WTC11 (cell line): ENCODE measurements around the gene CALY. TPM values are rescaled to one million over a fixed set of nuclear protein-coding genes. Genes with fewer than 3 reads are reported as not detected.
A peak's percentile ranks its signal among the peaks of the same experiment; 100 is the strongest.

Experiments used
- ATAC-seq: fragments of 200-7000 bp; cut with Tn5 transposase; 2 replicates; pipeline ENCODE4 v1.10.0; 2021; ENCODE audit warnings: mild to moderate bottlenecking, moderate library complexity
- CTCF ChIA-PET: fragments of 300-600 bp; sonication (Branson Sonifier 250); formaldehyde crosslinking; loops from one replicate; lab custom pipeline; 2021; ENCODE audit warnings: antibody characterized with exemption; lab: Charles Lee
- POLR2A ChIA-PET: fragments of 350-600 bp; sonication (Branson Sonifier 250); formaldehyde crosslinking; loops from one replicate; lab custom pipeline; 2021; ENCODE audit warnings: antibody characterized with exemption; lab: Charles Lee
- DNase-seq: peaks from one replicate; pipeline ENCODE4 v3.0.0; 2021; ENCODE audit warnings: low spot score
- H3K27ac Mint-ChIP-seq: 2 replicates; pipeline ENCODE4 v1.8.0; 2021; ENCODE audit warnings: mixed read lengths
- H3K27me3 Mint-ChIP-seq: 2 replicates; pipeline ENCODE4 v1.8.0; 2021; ENCODE audit warnings: low read depth, mild to moderate bottlenecking, moderate library complexity, mixed read lengths
- H3K36me3 Mint-ChIP-seq: 2 replicates; pipeline ENCODE4 v1.8.0; 2021; ENCODE audit warnings: mixed read lengths
- H3K4me1 Mint-ChIP-seq: 2 replicates; pipeline ENCODE4 v1.8.0; 2022; ENCODE audit warnings: mixed read lengths
- H3K4me3 Mint-ChIP-seq: 2 replicates; pipeline ENCODE4 v1.8.0; 2021; ENCODE audit warnings: mild to moderate bottlenecking, moderate library complexity, mixed read lengths
- H3K9me3 Mint-ChIP-seq: 2 replicates; pipeline ENCODE4 v1.8.0; 2021; ENCODE audit warnings: mixed read lengths
- ATF1 ChIP-seq: sonication (generic); formaldehyde crosslinking; IDR thresholded peaks from 2 replicates; pipeline ENCODE4 v1.8.1; 2023; ENCODE audit warnings: mild to moderate bottlenecking, moderate library complexity, missing genetic modification reagents
- ATF2 ChIP-seq: sonication (generic); formaldehyde crosslinking; IDR thresholded peaks from 2 replicates; pipeline ENCODE4 v1.8.1; 2022; ENCODE audit warnings: low read depth, missing genetic modification reagents, borderline replicate concordance
- ATF3 ChIP-seq: sonication (generic); formaldehyde crosslinking; conservative IDR thresholded peaks from 2 replicates; pipeline ENCODE4 v1.8.1; 2022; ENCODE audit warnings: mild to moderate bottlenecking, missing genetic modification reagents
- CREB1 ChIP-seq: sonication (generic); formaldehyde crosslinking; IDR thresholded peaks from 2 replicates; pipeline ENCODE4 v1.8.0; 2023; ENCODE audit warnings: mild to moderate bottlenecking, missing genetic modification reagents
- EMX1 ChIP-seq: fragments of 250-450 bp; sonication (Bioruptor Pico); IDR thresholded peaks from 2 replicates; pipeline ENCODE4 v1.8.0; 2021; ENCODE audit warnings: mild to moderate bottlenecking
- JAZF1 ChIP-seq: fragments of 250-450 bp; sonication (Bioruptor Pico); IDR thresholded peaks from 2 replicates; pipeline ENCODE4 v1.9.0; 2021; ENCODE audit warnings: moderate library complexity, mild to moderate bottlenecking, inconsistent platforms
- MLX ChIP-seq: sonication (generic); formaldehyde crosslinking; IDR thresholded peaks from 2 replicates; pipeline ENCODE4 v1.8.1; 2023; ENCODE audit warnings: mild to moderate bottlenecking, missing genetic modification reagents, moderate library complexity
- OVOL2 ChIP-seq: fragments of 250-450 bp; sonication (Bioruptor Pico); IDR thresholded peaks from 2 replicates; pipeline ENCODE4 v1.9.0; 2021; ENCODE audit warnings: mild to moderate bottlenecking, borderline replicate concordance
- PRDM15 ChIP-seq: sonication (generic); formaldehyde crosslinking; IDR thresholded peaks from 2 replicates; pipeline ENCODE4 v1.8.0; 2022; ENCODE audit warnings: missing genetic modification reagents
- ZBTB43 ChIP-seq: sonication (generic); formaldehyde crosslinking; IDR thresholded peaks from 2 replicates; pipeline ENCODE4 v1.8.1; 2023; ENCODE audit warnings: mild to moderate bottlenecking, missing genetic modification reagents
- ZNF317 ChIP-seq: sonication (generic); formaldehyde crosslinking; IDR thresholded peaks from 2 replicates; pipeline ENCODE4 v1.8.1; 2023; ENCODE audit warnings: low read depth, mild to moderate bottlenecking, moderate library complexity, missing genetic modification reagents, borderline replicate concordance
- ZNF396 ChIP-seq: fragments of 250-450 bp; sonication (Bioruptor Pico); IDR thresholded peaks from 2 replicates; pipeline ENCODE4 v1.8.0; 2021; ENCODE audit warnings: mild to moderate bottlenecking, moderate library complexity, borderline replicate concordance
- total RNA-seq: library from RNA; stranded (reverse); gene quantifications from 3 replicates; pipeline ENCODE4 v1.2.3, GENCODE V29; 2021

The CALY gene
- total RNA-seq, 1 experiment from 2014 or later = 0.63 TPM

- Mint-ChIP-seq H3K4me1 (no peaks in the 10 kb centered on the region; the same call in 1 of the 2 replicates), H3K4me3 (peak overlapping the region; percentile 45; the same call in 1 of the 2 replicates), H3K36me3 (no peaks in the 10 kb centered on the region), H3K9me3 (peaks cover 6% of the 10 kb centered on the region)
- CTCF ChIA-PET = no interaction called here
- POLR2A ChIA-PET = no interaction called here
- ATAC-seq (peak; percentile 40), DNase-seq (peak; percentile 71)
- TF ChIP-seq ATF2 (CRISPR knock-in tag) (no peak), ZNF317 (CRISPR knock-in tag) (no peak), ZNF396 (CRISPR knock-in tag) (no peak), ATF1 (CRISPR knock-in tag) (no peak), CREB1 (no peak), JAZF1 (CRISPR knock-in tag) (no peak), ZBTB43 (no peak), MLX (no peak), PRDM15 (CRISPR knock-in tag) (no peak)
- TF ChIP-seq, all 79 proteins: peak for 0
- no peak overlapping the region for H3K27ac Mint-ChIP-seq
- H3K27me3 Mint-ChIP-seq = peaks cover 37% of the 10 kb centered on the region
Observed at GRCh38 chr10:133335246-133336117, 1.2 kb downstream of the CALY start.

- CTCF ChIA-PET = no interaction called here
- no peak for DNase-seq
- Mint-ChIP-seq H3K4me3 (peak overlapping the region; percentile 70), H3K27ac (no peak overlapping the region), H3K36me3 (no peaks in the 10 kb centered on the region), H3K27me3 (peaks cover 40% of the 10 kb centered on the region), H3K4me1 (no peaks in the 10 kb centered on the region; the same call in none of the 2 replicates), H3K9me3 (peaks cover 6% of the 10 kb centered on the region)
- POLR2A ChIA-PET = no interaction called here
- no peak for TF ChIP-seq EMX1 (CRISPR knock-in tag)
- no peak for TF ChIP-seq OVOL2 (CRISPR knock-in tag)
- no peak for TF ChIP-seq ATF3 (CRISPR knock-in tag)
- ATAC-seq = peak; percentile 56
Observed at GRCh38 chr10:133334503-133335245, 2.0 kb downstream of the CALY start.
